ENCODE results near the gene GLG1.

GRCh38 chr16:74608381-74608780, 1.5 kb upstream of the GLG1 start:
- no peak for TF ChIP-seq POLR2A (IDR thresholded peaks at IDR 0.05; ENCODE audit: low read length)
- TF ChIP-seq GATA1 (IDR thresholded peaks at IDR 0.05; ENCODE audit: low read depth, low read length) = no peak
